Body of pancreas (tissue), 4 donors: ENCODE results near the gene ALLC. TPM values are rescaled to one million over a fixed set of nuclear protein-coding genes. Genes with fewer than 3 reads are reported as not detected.

Experiments used
- ATAC-seq: fragments of 150-250 bp; one replicate; pipeline ENCODE4 v1.9.1; 2016
- DNase-seq, 4 donors: peaks; one replicate each; pipeline ENCODE4 v3.0.0-alpha.2; 2019
- H3K27ac ChIP-seq, 4 donors: fragments of 200-600 bp; sonication (generic); 1 replicate in 3 of 4; 2 replicates in 1 of 4; pipeline versions ENCODE4 v1.5.1 to v1.6.1; 2016 to 2019; ENCODE audit warnings: mild to moderate bottlenecking in 1 of 4, mixed read lengths in 1 of 4, moderate library complexity in 1 of 4
- H3K27me3 ChIP-seq, 2 donors: fragments of 200-600 bp; sonication (generic); one replicate each; pipeline ENCODE4 v1.6.0; 2016; ENCODE audit warnings: mild to moderate bottlenecking in 1 of 2
- H3K36me3 ChIP-seq, 2 donors: fragments of 200-600 bp; sonication (generic); replicated peaks in 1 of 2; 2 replicates each; pipeline ENCODE4 v1.5.1; 2016; ENCODE audit warnings: low read depth in 2 of 2; ENCODE audit not compliant: insufficient read depth in 1 of 2
- H3K4me1 ChIP-seq: fragments of 200-600 bp; sonication (generic); one replicate; pipeline ENCODE4 v1.6.0; 2016
- H3K4me3 ChIP-seq, 2 donors: fragments of 200-600 bp; sonication (generic); 1 replicate in 1 of 2; 2 replicates in 1 of 2; pipeline ENCODE4 v1.5.1; 2016 to 2019
- H3K9me3 ChIP-seq, 3 donors: fragments of 200-600 bp; sonication (generic); 1 replicate in 2 of 3; 2 replicates in 1 of 3; pipeline ENCODE4 v1.5.1; 2016
- CTCF ChIP-seq, 7 experiments: fragments of 450-650 bp in 4 of 7; fragments of 200-600 bp in 3 of 7; sonication (generic) in 3 of 7; IDR thresholded peaks; one replicate each; pipeline ENCODE4 v1.5.1; 2016 to 2019; ENCODE audit warnings: antibody characterized with exemption in 7 of 7
- POLR2A ChIP-seq, 3 donors: fragments of 450-650 bp; IDR thresholded peaks; one replicate each; pipeline ENCODE4 v1.6.1; 2016; ENCODE audit warnings: antibody characterized with exemption in 3 of 3, mild to moderate bottlenecking in 2 of 3
- WGBS, 2 donors: methylation state at CpG; one replicate each; pipeline ENCODE4 v1.1.5; 2017; 5-methylcytosine and 5-hydroxymethylcytosine counted together
- intact Hi-C: fragments of 100-400 bp; cut with DNase I; formaldehyde crosslinking; loops from one replicate; pipeline ENCODE4 v1.15.1; 2023
- total RNA-seq, 2 donors: library from RNA; depleted of rRNA; stranded (reverse); fragments of >200 nt; gene quantifications; one replicate each; pipeline ENCODE4 v1.1.0, GENCODE V29; 2016

ALLC gene
- total RNA-seq, 2 donors from 2014 or later: not detected

- WGBS, 2 donors: 21 to 38% methylated on average over 3 of the region's 3 CpGs
These were observed 80.5 kb downstream of the ALLC start for GRCh38 chr2:3738454-3738853.

GRCh38 chr2:3739313-3739712 is 81.3 kb downstream of the ALLC start:
- Histone ChIP-seq H3K36me3 (no peaks in the 10 kb centered on the region), H3K4me3 (no peak overlapping the region), H3K27ac (no peak overlapping the region), H3K27me3 (no peaks in the 10 kb centered on the region), H3K9me3 (no peaks in the 10 kb centered on the region), H3K4me1 (no peaks in the 10 kb centered on the region)
- no peak for DNase-seq
- 76 to 88% methylated on average over 19 of the region's 19 CpGs for WGBS, 2 donors
- TF ChIP-seq POLR2A (IDR thresholded peaks at IDR 0.05) (no peak), CTCF (IDR thresholded peaks at IDR 0.05) (no peak)
- ATAC-seq: no peak
- intact Hi-C loops: no loop called here

More at GRCh38 chr2:3738454-3738853, 80.5 kb downstream of the ALLC start:
- no peak overlapping the region for H3K4me3 ChIP-seq
- ATAC-seq: no peak
- TF ChIP-seq POLR2A (IDR thresholded peaks at IDR 0.05) (no peak), CTCF (IDR thresholded peaks at IDR 0.05) (no peak)
- no peaks in the 10 kb centered on the region for H3K9me3 ChIP-seq
- H3K27ac ChIP-seq: no peak overlapping the region
- H3K27me3 ChIP-seq: no peaks in the 10 kb centered on the region
- H3K4me1 ChIP-seq: no peaks in the 10 kb centered on the region
- no peak for DNase-seq
- intact Hi-C loops: no loop called here
- no peaks in the 10 kb centered on the region for H3K36me3 ChIP-seq

- 63 to 83% methylated on average over 8 of the region's 8 CpGs for WGBS, 2 donors
- no peak for DNase-seq
- H3K4me3 ChIP-seq: no peak overlapping the region
- no peak for TF ChIP-seq POLR2A (IDR thresholded peaks at IDR 0.05)
- no peak for TF ChIP-seq CTCF (IDR thresholded peaks at IDR 0.05)
- intact Hi-C loops: no loop called here
- no peaks in the 10 kb centered on the region for H3K27me3 ChIP-seq
- ATAC-seq: no peak
- no peaks in the 10 kb centered on the region for H3K9me3 ChIP-seq
- no peak overlapping the region for H3K27ac ChIP-seq
- no peaks in the 10 kb centered on the region for H3K36me3 ChIP-seq
- H3K4me1 ChIP-seq: no peaks in the 10 kb centered on the region
These were observed 83.4 kb downstream of the ALLC start for GRCh38 chr2:3741396-3741795.

GRCh38 chr2:3741867-3742602 is 84.0 kb downstream of the ALLC start:
- TF ChIP-seq POLR2A (IDR thresholded peaks at IDR 0.05) (no peak), CTCF (IDR thresholded peaks at IDR 0.05) (no peak)
- no peak for ATAC-seq
- intact Hi-C loops: no loop called here
- Histone ChIP-seq H3K36me3 (no peaks in the 10 kb centered on the region), H3K27me3 (no peaks in the 10 kb centered on the region), H3K27ac (no peak overlapping the region), H3K4me1 (no peaks in the 10 kb centered on the region), H3K9me3 (no peaks in the 10 kb centered on the region), H3K4me3 (no peak overlapping the region)
- DNase-seq: no peak
- 83 to 86% methylated on average over 13 of the region's 13 CpGs for WGBS, 2 donors
